Inflammatory macrophage (primary cell): ENCODE measurements around the gene CDK10.

Experiments
- DNase-seq, 2 donors: peaks; one replicate each; pipeline ENCODE4 v3.0.0-alpha.2; 2020 to 2022
- total RNA-seq, 18 experiments: gene quantifications; one replicate each; lab custom pipeline; 2026; ENCODE audit warnings: mixed read lengths in 6 of 18, inconsistent platforms in 2 of 18; lab: John Stamatoyannopoulos, UW

The CDK10 gene
- 5.6 to 41.9 (median 20.0) reads per million in 18 experiments for total RNA-seq

DNA sequence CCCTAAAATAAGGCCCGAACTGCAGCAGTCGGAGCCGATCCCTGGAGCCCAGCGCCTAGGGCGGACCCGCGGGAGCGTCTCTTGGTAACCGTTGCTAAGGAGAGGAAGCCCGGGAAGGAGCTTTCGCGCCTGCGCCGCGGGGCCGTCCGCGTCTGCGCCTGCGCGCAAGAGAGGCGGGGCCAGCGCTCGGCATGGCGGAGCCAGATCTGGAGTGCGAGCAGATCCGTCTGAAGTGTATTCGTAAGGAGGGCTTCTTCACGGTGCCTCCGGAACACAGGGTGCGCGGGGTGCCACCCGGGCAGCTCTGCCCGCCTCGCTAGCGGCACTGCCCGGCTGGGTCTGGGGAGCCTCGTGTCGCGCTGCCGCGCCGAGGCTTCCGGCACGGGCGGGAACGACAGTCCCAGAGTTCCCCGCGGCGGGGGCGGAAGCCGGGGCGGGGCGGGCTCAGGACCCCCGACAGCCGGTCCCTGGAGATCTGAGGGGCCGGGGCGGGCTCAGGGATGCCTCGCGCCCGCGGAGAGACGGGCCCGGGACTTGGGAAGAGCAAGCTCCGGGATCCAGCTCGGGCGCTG, at the start of gene CDK10:
Gene CDK10, plus strand, starts transcription at position 170 of the 572 bp plus-strand sequence. Its CDS starts 22 bp downstream, at position 192.
- DNase-seq = peak; percentile 87 to 95

DNA sequence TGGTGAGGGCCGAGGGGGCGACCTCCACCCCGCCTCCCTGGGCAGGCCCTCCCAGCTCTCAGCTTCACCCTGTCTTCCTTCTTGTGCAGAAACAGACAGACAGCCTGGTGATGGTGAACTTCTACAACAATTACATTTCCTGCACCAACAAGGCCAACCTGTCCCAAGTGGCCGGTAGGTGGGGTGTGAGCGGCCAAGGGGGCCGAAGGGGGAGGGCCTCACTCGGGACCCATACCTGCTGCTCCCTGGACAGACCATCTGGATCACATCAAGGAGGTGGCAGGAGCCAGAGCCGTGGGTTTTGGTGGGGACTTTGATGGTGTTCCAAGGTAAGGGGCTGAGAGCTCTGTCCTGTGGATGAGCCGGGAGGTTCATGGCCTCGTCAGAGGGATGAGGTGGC, 49.1 kb upstream of the CDK10 start:
- DNase-seq = no peak

- no peak for DNase-seq
These were observed 48.0 kb upstream of the CDK10 start for GRCh38 chr16:89638455-89638854.

DNA sequence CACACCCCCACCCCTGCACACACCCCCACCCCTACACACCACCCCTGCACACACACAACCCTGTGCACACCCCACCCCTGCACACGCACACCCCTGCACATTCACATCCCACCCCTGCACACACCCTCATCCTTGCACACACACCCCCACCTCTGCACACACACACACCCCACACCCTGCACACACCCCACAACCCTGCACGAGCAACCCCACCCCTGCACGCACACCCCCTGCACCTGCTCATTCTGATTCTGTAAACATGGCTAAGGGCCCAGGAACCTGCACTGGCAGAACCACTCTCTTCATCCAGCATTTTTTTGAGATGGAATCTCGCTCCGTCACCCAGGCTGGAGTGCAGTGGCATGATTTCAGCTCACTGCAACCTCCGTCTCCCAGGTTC, 47.1 kb upstream of the CDK10 start:
- DNase-seq = no peak

DNA sequence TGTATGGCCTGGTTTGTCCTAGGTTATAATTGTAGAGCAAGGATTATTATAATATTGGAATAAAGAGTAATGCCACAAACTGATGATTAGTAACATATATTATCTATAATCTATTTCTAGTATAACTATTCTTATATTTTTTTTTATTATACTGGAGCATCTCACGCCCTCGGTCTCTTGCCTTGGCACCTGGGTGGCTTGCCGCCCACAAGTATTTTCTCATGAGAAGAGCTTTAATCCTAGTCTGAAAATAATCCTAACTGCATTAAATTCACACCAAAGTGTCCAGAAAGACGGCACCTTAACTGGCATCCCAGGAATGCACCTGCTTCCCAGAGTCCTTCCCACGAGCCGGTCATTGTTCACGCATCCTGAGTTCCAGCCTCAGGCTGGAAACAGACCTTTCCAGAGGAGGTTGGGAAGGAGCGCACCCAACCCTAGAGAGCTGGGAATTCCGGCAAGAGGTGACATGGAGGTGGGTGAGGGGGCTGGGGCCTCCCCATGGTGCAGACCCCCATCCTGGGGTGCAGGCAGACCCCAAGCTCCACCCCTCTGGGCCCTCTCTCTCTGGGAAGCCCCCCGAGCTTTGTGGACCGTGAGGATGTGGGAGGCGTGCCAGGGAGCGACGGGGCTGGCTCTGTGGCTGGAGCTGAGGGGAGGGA, 44.9 kb upstream of the CDK10 start:
- no peak for DNase-seq

DNA sequence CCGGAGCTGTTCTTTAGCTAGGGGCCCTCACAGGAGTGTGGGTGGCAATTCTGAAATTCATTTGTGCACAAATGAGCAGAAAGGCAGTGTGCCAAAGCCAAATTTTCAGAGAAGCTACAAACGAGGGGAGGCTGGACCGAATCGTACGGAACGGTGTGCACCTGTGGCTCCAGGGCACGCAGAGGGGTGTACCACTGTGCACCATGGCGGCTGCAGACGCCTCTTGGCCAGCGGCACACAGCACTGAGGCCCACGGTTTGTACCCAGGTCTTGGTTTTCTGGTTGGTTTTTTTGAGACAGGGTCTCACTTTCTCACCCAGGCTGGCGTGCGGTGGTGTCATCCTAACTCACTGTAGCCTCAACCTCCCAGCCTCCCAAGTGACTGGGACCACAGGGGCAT, 43.9 kb upstream of the CDK10 start:
- no peak for DNase-seq

- DNase-seq = no peak
These were observed 42.7 kb upstream of the CDK10 start for GRCh38 chr16:89643769-89644300.

- no peak for DNase-seq
These were observed 41.4 kb upstream of the CDK10 start for GRCh38 chr16:89645122-89645521.

DNA sequence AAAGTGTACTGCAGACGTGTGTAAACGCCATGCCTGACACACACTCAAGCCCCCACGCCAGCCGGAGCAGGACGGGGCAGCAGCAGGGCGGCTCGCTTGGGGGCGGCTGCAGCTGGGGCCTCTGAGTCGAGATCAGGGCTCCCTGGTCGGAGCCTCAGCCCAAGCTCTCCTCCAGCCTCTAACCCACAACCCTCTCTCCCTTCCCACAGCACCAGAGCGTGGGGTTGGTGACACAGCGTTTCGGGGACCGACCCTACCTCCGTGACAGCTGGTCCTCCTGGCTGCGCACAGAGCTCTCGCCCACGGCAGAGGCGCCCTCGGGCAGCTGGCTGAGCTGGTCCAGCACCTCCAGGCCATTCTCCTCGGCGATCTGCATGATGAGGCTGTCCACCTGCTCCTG, 40.2 kb upstream of the CDK10 start:
- DNase-seq = no peak

GRCh38 chr16:89646906-89647305, 39.6 kb upstream of the CDK10 start:
- DNase-seq = no peak

GRCh38 chr16:89651584-89651983, 34.9 kb upstream of the CDK10 start:
- DNase-seq = no peak

DNA sequence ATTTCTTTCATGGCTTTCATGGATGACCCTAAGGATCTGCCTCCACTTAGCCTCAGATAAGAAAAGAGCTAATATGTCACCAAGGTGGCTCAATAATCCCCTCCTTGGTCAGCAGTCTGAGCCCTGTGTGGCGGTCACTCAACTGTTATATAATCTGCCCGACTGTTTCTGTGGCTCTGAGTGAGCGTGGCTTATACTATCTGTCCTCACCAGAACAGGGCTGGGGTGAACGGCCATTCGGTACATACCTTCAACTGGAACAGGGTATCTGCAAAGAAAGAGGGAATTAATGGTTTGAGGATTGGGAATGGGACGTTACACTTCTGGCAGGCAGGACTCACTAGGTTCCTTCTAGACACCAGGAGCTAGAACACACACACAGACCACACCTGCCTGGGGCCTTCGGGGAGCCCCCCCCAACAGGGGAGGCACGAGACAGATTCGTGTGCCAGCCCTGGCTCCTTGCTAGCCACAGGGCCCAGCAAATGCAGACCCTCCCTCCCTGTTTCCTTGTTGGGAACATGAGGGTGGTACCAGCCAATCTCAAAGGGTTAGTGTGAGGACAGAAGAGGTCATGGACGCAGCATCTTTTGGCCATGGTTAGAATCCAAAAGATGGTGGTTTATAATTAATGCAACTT, 32.7 kb upstream of the CDK10 start:
- no peak for DNase-seq

GRCh38 chr16:89655062-89655643, 31.3 kb upstream of the CDK10 start:
- no peak for DNase-seq

DNA sequence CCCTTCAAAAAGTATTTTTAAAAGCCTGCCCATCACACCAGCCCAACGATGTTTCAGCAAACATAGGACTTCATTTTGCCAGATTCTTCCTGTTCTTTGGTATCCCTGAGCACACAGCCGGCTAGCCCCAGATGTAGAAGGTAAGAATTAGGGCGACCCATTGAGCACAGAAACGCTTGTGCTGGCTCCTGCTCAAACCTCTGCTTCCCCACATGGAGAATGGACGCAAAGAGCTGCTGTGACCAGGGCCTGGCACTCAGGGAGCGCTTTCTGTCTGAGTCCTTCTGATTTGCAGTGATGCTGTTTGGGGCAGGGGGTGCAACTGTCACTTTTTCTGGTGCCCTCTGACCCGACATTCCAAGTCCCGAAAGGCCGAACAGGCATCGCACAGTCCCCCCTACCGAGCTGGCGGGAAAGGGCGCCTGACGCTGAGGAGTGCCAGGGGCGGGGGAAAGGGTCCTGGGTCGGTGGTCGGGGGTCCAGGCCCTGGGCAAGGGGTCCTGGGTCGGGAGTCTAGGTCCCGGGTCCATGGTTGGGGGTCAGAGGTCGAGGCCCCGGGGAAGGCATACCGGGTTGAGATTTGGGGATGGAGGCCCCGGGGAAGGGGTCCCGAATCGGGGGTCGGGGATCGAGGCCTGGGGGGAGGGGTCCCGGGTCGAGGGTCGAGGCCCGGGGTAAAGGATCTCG, 29.9 kb upstream of the CDK10 start:
- DNase-seq = no peak

- DNase-seq = peak; percentile 86 to 92
These were observed 28.9 kb upstream of the CDK10 start, which contains the start of the genes CHMP1A and SPATA33 for GRCh38 chr16:89657442-89658220. TSS of gene CHMP1A (minus strand) at chr16:89657708. CDS start at chr16:89657588, 120 bp downstream. TSS of gene SPATA33 (plus strand) at chr16:89657836. CDS start at chr16:89657912, 76 bp downstream.

DNA sequence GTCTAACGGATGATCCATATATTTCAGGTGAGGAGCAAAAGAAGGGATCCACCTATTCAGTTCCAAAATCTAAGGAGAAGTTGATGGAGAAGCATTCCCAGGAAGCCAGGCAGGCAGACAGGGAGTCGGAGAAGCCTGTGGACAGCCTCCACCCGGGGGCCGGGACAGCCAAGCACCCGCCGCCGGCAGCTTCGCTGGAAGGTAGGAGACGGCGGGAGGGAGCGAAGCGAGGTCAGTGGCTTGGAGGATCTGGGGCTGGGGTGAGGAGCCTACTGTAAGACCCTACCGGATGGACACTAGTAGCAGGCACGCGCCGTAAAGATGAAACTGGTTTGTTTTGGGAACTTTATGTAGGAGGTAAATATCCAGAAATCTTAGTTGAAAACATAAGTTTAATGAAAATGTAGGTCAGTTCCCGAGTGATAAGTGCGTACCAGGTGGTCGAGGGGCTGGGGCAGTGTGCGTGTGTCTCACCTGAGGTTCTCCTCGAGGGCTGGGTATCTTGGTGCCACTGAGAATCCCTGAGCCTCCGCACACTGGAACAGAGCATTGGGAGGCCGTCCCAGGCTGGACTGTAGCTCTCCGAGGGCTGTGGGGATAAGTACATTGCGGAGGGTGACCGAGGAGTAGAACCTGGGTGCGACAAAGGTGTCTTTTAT, 28.1 kb upstream of the CDK10 start:
- DNase-seq = peak in 1 of 2 donors; percentile 8

- no peak for DNase-seq
These were observed 26.3 kb upstream of the CDK10 start for GRCh38 chr16:89660146-89660545.

- no peak for DNase-seq
These were observed 25.3 kb upstream of the CDK10 start for GRCh38 chr16:89661215-89661614.

- peak in 1 of 2 donors; percentile 14 for DNase-seq
These were observed 22.3 kb upstream of the CDK10 start for GRCh38 chr16:89664238-89664637.

GRCh38 chr16:89667000-89667399, 19.5 kb upstream of the CDK10 start:
- DNase-seq = peak in 1 of 2 donors; percentile 27

- no peak for DNase-seq
These were observed 18.9 kb upstream of the CDK10 start for GRCh38 chr16:89667633-89668032.
